Panc1 (cell line): ENCODE data around the gene FSTL4. TPM values are rescaled to one million over a fixed set of nuclear protein-coding genes. Genes with fewer than 3 reads are reported as not detected.

ENCODE experiments used
- ATAC-seq: fragments of 200-7000 bp; cut with Tn5 transposase; 2 replicates; pipeline ENCODE4 v1.9.1; 2020; ENCODE audit warnings: mild to moderate bottlenecking, moderate library complexity
- BruUV-seq: library from RNA; stranded (reverse); fragments of 400-500 nt; replicated peaks from 2 replicates; lab custom pipeline; 2021; lab: Mats Ljungman, UMichigan
- CTCF ChIA-PET: fragments of 300-600 bp; sonication (Branson Sonifier 250); formaldehyde crosslinking; loops from one replicate; lab custom pipeline; 2022; ENCODE audit warnings: antibody characterized with exemption; lab: Charles Lee
- POLR2A ChIA-PET: fragments of 300-600 bp; sonication (Branson Sonifier 250); formaldehyde crosslinking; loops from one replicate; lab custom pipeline; 2022; ENCODE audit warnings: antibody characterized with exemption; lab: Charles Lee
- DNase-seq: peaks from one replicate; pipeline ENCODE4 v3.0.0-alpha.2; 2010; ENCODE audit warnings: low read depth, low spot score
- H3K27ac ChIP-seq: 2 replicates; pipeline ENCODE4 v1.5.1; 2011; ENCODE audit warnings: mild to moderate bottlenecking, low read length, inconsistent platforms
- H3K27me3 ChIP-seq: fragments of 200-500 bp; sonication (Bioruptor generic); 2 replicates; pipeline ENCODE4 v1.6.0; 2014; ENCODE audit warnings: low read length, inconsistent platforms; ENCODE audit not compliant: control insufficient read depth, insufficient read depth
- H3K36me3 ChIP-seq: fragments of 200-500 bp; sonication (Bioruptor generic); 2 replicates; pipeline ENCODE4 v1.5.1; 2014; ENCODE audit warnings: inconsistent platforms, mild to moderate bottlenecking, low read length, moderate library complexity; ENCODE audit not compliant: control insufficient read depth, insufficient read depth
- H3K4me1 ChIP-seq: 2 replicates; pipeline ENCODE4 v1.5.1; 2011; ENCODE audit warnings: inconsistent platforms, mild to moderate bottlenecking, low read length, moderate library complexity; ENCODE audit not compliant: control insufficient read depth, insufficient read depth
- H3K4me3 ChIP-seq, 2 experiments: 2 replicates each; pipeline ENCODE4 v1.5.1; 2011 to 2012; ENCODE audit warnings: low read depth in 2 of 2, low read length in 2 of 2, mild to moderate bottlenecking in 2 of 2, inconsistent platforms in 1 of 2, moderate library complexity in 1 of 2
- H3K9me3 ChIP-seq: fragments of 200-500 bp; sonication (Bioruptor generic); 2 replicates; pipeline ENCODE4 v1.5.1; 2014; ENCODE audit warnings: low read depth, mild to moderate bottlenecking, inconsistent platforms, low read length, moderate library complexity; ENCODE audit not compliant: control insufficient read depth, insufficient read depth
- POLR2AphosphoS5 ChIP-seq: IDR thresholded peaks from 2 replicates; pipeline ENCODE4 v1.6.1; 2012; ENCODE audit warnings: mild to moderate bottlenecking, low read depth, low read length, moderate library complexity
- SIN3A ChIP-seq: IDR thresholded peaks from 2 replicates; pipeline ENCODE4 v1.6.1; 2012; ENCODE audit warnings: low read depth, mild to moderate bottlenecking, low read length, moderate library complexity, borderline replicate concordance; ENCODE audit not compliant: insufficient read depth
- TCF7L2 ChIP-seq: IDR thresholded peaks from 2 replicates; pipeline ENCODE4 v1.6.1; 2011; ENCODE audit warnings: mild to moderate bottlenecking, low read depth, low read length, inconsistent platforms
- in situ Hi-C: cut with HindIII; loops from 2 replicates; pipeline ENCODE4 v1.10.0; 2016; ENCODE audit warnings: low sequenced_read_pairs, low pct_unique_long_range_greater_than_20kb
- intact Hi-C: fragments of 100-400 bp; cut with micrococcal nuclease; formaldehyde crosslinking; loops from one replicate; pipeline ENCODE4 v1.10.0; 2022; ENCODE audit not compliant: unreplicated experiment
- total RNA-seq: library from RNA; stranded (reverse); gene quantifications from one replicate; pipeline ENCODE4 v1.2.1, GENCODE V29; 2021; ENCODE audit not compliant: unreplicated experiment
- TF ChIP-seq, protein P1 (sequence below): fragments of 450-650 bp; IDR thresholded peaks from 2 replicates; pipeline ENCODE4 v1.5.1; 2017; ENCODE audit warnings: mild to moderate bottlenecking
- TF ChIP-seq, protein P2 (sequence below), 2 experiments: IDR thresholded peaks; 2 replicates each; pipeline ENCODE4 v1.6.1; 2011 to 2012; ENCODE audit warnings: low read depth in 2 of 2, control low read depth in 1 of 2, low read length in 1 of 2, mild to moderate bottlenecking in 1 of 2, moderate library complexity in 1 of 2; ENCODE audit not compliant: insufficient read depth in 1 of 2

The FSTL4 gene
- total RNA-seq, 1 experiment from 2014 or later: 0.18 TPM

DNA sequence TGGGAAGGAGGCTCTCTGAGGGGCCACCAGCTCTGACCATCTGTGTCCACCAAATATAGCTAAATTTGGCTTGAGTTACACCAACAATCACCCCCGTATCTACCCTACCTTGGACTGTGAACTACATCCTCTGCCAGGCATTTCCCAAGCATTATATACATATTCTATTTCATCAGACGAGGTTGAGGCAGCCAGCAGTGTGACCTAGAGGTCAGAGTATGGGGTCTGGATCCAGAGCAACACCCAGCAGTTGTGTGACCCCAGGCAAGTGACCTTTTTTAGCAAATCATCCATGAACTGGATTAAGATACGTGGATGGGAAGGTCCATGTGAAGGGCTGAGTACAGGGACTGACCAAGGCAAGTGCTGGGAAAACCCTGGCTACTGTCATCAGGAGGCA is 379.9 kb downstream of the FSTL4 start:
- in situ Hi-C loops: no loop called here
- Histone ChIP-seq H3K27me3 (no peaks in the 10 kb centered on the region), H3K27ac (no peak overlapping the region), H3K36me3 (no peaks in the 10 kb centered on the region), H3K4me1 (peaks cover 4% of the 10 kb centered on the region; the same call in 1 of the 2 replicates), H3K9me3 (no peaks in the 10 kb centered on the region), H3K4me3 (no peak overlapping the region)
- ChIA-PET POLR2A (no interaction called here), CTCF (no interaction called here)
- no TSS peak for BruUV-seq
- ATAC-seq (no peak), DNase-seq (no peak)
- intact Hi-C loops: no loop called here
- TF ChIP-seq SIN3A (no peak), POLR2AphosphoS5 (no peak)

DNA sequence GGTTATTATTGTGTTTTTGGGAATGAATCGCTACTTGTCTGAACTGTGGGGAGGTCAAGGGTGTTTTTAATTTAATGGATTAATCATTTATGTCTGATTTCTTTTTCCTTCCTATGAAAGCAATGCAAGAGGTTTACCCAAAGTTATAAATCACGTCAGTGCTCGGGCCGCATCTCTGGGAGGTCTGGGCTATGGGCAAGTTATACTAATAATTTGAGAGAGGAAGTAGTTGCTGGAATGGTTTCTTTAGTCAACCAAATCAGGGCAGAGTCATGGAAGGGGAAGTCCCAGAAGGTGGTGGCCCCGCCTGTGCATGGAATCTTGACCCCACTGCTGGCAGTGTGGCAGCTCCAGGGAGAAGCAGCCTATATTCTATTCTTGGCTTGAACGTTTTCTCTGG is 380.3 kb downstream of the FSTL4 start:
- intact Hi-C loops (no loop called here), in situ Hi-C loops (no loop called here)
- H3K36me3 ChIP-seq: no peaks in the 10 kb centered on the region
- ChIA-PET POLR2A (no interaction called here), CTCF (no interaction called here)
- no peaks in the 10 kb centered on the region for H3K27me3 ChIP-seq
- no TSS peak for BruUV-seq
- TF ChIP-seq SIN3A (no peak), POLR2AphosphoS5 (no peak), TCF7L2 (no peak)
- TF ChIP-seq, protein P1, sequence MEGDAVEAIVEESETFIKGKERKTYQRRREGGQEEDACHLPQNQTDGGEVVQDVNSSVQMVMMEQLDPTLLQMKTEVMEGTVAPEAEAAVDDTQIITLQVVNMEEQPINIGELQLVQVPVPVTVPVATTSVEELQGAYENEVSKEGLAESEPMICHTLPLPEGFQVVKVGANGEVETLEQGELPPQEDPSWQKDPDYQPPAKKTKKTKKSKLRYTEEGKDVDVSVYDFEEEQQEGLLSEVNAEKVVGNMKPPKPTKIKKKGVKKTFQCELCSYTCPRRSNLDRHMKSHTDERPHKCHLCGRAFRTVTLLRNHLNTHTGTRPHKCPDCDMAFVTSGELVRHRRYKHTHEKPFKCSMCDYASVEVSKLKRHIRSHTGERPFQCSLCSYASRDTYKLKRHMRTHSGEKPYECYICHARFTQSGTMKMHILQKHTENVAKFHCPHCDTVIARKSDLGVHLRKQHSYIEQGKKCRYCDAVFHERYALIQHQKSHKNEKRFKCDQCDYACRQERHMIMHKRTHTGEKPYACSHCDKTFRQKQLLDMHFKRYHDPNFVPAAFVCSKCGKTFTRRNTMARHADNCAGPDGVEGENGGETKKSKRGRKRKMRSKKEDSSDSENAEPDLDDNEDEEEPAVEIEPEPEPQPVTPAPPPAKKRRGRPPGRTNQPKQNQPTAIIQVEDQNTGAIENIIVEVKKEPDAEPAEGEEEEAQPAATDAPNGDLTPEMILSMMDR: no peak
- TF ChIP-seq, protein P2, sequence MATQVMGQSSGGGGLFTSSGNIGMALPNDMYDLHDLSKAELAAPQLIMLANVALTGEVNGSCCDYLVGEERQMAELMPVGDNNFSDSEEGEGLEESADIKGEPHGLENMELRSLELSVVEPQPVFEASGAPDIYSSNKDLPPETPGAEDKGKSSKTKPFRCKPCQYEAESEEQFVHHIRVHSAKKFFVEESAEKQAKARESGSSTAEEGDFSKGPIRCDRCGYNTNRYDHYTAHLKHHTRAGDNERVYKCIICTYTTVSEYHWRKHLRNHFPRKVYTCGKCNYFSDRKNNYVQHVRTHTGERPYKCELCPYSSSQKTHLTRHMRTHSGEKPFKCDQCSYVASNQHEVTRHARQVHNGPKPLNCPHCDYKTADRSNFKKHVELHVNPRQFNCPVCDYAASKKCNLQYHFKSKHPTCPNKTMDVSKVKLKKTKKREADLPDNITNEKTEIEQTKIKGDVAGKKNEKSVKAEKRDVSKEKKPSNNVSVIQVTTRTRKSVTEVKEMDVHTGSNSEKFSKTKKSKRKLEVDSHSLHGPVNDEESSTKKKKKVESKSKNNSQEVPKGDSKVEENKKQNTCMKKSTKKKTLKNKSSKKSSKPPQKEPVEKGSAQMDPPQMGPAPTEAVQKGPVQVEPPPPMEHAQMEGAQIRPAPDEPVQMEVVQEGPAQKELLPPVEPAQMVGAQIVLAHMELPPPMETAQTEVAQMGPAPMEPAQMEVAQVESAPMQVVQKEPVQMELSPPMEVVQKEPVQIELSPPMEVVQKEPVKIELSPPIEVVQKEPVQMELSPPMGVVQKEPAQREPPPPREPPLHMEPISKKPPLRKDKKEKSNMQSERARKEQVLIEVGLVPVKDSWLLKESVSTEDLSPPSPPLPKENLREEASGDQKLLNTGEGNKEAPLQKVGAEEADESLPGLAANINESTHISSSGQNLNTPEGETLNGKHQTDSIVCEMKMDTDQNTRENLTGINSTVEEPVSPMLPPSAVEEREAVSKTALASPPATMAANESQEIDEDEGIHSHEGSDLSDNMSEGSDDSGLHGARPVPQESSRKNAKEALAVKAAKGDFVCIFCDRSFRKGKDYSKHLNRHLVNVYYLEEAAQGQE (IDR thresholded peaks at IDR 0.05; ENCODE audit: insufficient read depth in 1 of 2, low read depth in 2 of 2, low read length in 1 of 2): no peak
- peaks cover 3% of the 10 kb centered on the region; the same call in 1 of the 2 replicates for H3K4me1 ChIP-seq
- no peaks in the 10 kb centered on the region for H3K9me3 ChIP-seq
- no peak overlapping the region for H3K27ac ChIP-seq
- DNase-seq (no peak), ATAC-seq (no peak)
- H3K4me3 ChIP-seq: no peak overlapping the region

DNA sequence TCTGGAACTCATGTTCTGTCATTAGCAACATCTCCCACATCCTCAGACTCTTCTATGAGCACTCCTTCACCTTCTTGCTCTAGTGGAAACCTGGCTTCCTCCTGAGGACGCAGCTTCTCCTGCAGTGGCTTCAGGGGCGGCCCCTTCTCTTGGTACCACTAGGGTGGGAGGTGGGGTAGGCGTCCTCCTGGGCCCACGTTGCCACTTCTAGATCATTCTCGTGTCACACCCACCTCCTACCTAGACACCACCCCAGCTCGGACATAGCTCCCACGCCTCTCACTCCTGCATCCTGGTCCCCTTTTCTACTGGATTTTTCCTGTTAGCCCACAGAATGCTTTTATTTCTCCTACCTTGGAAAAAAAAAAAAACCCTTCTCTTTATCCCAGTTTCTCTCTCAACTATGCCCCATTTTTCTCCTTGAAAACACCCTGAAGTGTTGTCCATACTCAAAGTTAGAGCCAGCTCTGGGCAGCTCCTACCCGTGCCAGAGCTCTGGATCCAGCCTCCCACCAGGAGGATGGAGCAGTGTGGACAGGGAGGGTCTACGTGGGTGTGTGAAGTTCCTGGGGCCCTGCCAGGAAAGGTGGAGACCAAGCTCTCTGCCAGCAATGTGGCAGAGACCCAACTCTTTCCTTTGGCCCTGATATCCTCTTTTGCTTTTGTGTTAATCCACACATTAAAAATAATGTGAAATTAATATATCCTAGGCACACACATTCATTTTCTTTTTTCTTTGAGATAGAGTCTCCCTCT is 381.3 kb downstream of the FSTL4 start:
- intact Hi-C loops: no loop called here
- Histone ChIP-seq H3K27ac (no peak overlapping the region), H3K36me3 (no peaks in the 10 kb centered on the region), H3K4me3 (no peak overlapping the region), H3K9me3 (no peaks in the 10 kb centered on the region), H3K27me3 (no peaks in the 10 kb centered on the region), H3K4me1 (no peaks in the 10 kb centered on the region; the same call in 1 of the 2 replicates)
- CTCF ChIA-PET: no interaction called here
- no TSS peak for BruUV-seq
- POLR2A ChIA-PET: no interaction called here
- in situ Hi-C loops: no loop called here
- ATAC-seq: no peak
- DNase-seq: no peak
- TF ChIP-seq, protein P1: no peak
- TF ChIP-seq TCF7L2: no peak
- TF ChIP-seq POLR2AphosphoS5: no peak
- TF ChIP-seq, protein P2 (IDR thresholded peaks at IDR 0.05; ENCODE audit: insufficient read depth in 1 of 2, low read depth in 2 of 2, low read length in 1 of 2): no peak
- no peak for TF ChIP-seq SIN3A
